Ishikawa (cell line): Measurements from ENCODE around the gene TMEM139.

Experiments used
- CEBPB ChIP-seq: IDR thresholded peaks from 2 replicates; pipeline ENCODE4 v1.6.1; 2012
- CREB1 ChIP-seq: IDR thresholded peaks from 2 replicates; pipeline ENCODE4 v1.6.1; 2012; ENCODE audit warnings: low read depth
- EGR1 ChIP-seq: IDR thresholded peaks from 2 replicates; pipeline ENCODE4 v1.6.1; 2012
- EP300 ChIP-seq: IDR thresholded peaks from 2 replicates; pipeline ENCODE4 v1.6.1; 2012; ENCODE audit warnings: borderline replicate concordance
- FOXM1 ChIP-seq: IDR thresholded peaks from 2 replicates; pipeline ENCODE4 v1.6.1; 2012; ENCODE audit warnings: low read depth, borderline replicate concordance
- NFIC ChIP-seq: IDR thresholded peaks from 2 replicates; pipeline ENCODE4 v1.6.1; 2012
- RAD21 ChIP-seq: IDR thresholded peaks from 2 replicates; pipeline ENCODE4 v1.6.1; 2012; ENCODE audit warnings: low read depth
- TAF1 ChIP-seq: IDR thresholded peaks from 2 replicates; pipeline ENCODE4 v1.6.1; 2012; ENCODE audit warnings: low read depth, mild to moderate bottlenecking
- TCF12 ChIP-seq: IDR thresholded peaks from 2 replicates; pipeline ENCODE4 v1.6.1; 2012; ENCODE audit warnings: low read depth
- TEAD4 ChIP-seq: IDR thresholded peaks from 2 replicates; pipeline ENCODE4 v1.6.1; 2012
- YY1 ChIP-seq: IDR thresholded peaks from 2 replicates; pipeline ENCODE4 v1.6.1; 2012; ENCODE audit warnings: low read depth
- ZBTB7A ChIP-seq: IDR thresholded peaks from 2 replicates; pipeline ENCODE4 v1.6.1; 2012; ENCODE audit warnings: low read depth
- TF ChIP-seq, protein P1 (sequence below): IDR thresholded peaks from 2 replicates; pipeline ENCODE4 v1.6.1; 2012
- TF ChIP-seq, protein P2 (sequence below): IDR thresholded peaks from 2 replicates; pipeline ENCODE4 v1.6.1; 2012
- TF ChIP-seq, protein P3 (sequence below): IDR thresholded peaks from 2 replicates; pipeline ENCODE4 v1.6.1; 2012; ENCODE audit warnings: low read depth, mild to moderate bottlenecking

The TMEM139 gene

DNA sequence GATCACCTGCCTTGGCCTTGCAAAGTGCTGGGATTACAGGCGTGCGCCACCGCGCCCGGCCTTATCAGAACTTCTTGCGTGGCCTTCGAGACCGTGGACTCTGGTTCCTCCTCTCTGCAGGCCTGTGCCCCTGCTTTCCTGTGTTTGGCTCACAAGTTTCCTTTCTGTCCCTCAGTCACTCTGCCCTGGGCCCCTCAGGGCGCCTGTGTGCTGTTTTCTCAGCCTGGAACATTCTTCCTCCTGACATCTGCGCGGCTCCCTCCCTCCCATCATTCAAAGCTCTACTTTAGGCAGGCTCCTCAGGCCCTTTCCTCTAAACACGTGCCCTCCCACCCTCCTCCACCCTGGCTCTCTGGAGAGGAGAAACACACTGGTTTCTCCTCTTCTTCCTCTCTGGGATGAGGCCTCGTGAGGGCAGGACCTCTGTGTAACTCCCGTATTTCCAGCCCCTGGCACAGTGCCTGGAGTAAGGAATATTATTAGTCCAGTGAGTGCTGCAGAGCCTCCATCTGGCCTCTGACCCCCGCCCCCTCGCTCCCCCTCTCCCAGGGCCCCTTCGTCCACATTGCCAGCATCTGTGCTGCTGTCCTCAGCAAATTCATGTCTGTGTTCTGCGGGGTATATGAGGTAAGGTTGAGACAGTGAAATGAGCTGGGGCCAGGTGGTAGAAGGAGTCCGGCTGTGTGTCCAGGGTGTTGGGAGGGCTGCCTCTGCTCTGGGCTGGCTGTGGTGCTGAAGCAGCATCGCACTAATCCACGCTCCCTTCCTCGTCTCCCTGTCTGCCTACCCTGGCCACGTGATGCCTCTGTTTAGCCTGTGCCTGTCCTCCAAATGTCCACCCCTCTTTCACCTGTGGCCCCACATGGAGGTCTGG is 38.2 kb downstream of the TMEM139 start:
- TF ChIP-seq NFIC = no peak
- no peak for TF ChIP-seq FOXM1
- TF ChIP-seq TCF12 = no peak
- TF ChIP-seq YY1 = no peak
- TF ChIP-seq, protein P1, sequence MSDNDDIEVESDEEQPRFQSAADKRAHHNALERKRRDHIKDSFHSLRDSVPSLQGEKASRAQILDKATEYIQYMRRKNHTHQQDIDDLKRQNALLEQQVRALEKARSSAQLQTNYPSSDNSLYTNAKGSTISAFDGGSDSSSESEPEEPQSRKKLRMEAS = no peak
- TF ChIP-seq CEBPB = no peak
- no peak for TF ChIP-seq TEAD4
- no peak for TF ChIP-seq ZBTB7A
- TF ChIP-seq EGR1 = no peak
- TF ChIP-seq, protein P2, sequence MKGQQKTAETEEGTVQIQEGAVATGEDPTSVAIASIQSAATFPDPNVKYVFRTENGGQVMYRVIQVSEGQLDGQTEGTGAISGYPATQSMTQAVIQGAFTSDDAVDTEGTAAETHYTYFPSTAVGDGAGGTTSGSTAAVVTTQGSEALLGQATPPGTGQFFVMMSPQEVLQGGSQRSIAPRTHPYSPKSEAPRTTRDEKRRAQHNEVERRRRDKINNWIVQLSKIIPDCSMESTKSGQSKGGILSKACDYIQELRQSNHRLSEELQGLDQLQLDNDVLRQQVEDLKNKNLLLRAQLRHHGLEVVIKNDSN = no peak
- no peak for TF ChIP-seq TAF1
- no peak for TF ChIP-seq CREB1
- TF ChIP-seq, protein P3, sequence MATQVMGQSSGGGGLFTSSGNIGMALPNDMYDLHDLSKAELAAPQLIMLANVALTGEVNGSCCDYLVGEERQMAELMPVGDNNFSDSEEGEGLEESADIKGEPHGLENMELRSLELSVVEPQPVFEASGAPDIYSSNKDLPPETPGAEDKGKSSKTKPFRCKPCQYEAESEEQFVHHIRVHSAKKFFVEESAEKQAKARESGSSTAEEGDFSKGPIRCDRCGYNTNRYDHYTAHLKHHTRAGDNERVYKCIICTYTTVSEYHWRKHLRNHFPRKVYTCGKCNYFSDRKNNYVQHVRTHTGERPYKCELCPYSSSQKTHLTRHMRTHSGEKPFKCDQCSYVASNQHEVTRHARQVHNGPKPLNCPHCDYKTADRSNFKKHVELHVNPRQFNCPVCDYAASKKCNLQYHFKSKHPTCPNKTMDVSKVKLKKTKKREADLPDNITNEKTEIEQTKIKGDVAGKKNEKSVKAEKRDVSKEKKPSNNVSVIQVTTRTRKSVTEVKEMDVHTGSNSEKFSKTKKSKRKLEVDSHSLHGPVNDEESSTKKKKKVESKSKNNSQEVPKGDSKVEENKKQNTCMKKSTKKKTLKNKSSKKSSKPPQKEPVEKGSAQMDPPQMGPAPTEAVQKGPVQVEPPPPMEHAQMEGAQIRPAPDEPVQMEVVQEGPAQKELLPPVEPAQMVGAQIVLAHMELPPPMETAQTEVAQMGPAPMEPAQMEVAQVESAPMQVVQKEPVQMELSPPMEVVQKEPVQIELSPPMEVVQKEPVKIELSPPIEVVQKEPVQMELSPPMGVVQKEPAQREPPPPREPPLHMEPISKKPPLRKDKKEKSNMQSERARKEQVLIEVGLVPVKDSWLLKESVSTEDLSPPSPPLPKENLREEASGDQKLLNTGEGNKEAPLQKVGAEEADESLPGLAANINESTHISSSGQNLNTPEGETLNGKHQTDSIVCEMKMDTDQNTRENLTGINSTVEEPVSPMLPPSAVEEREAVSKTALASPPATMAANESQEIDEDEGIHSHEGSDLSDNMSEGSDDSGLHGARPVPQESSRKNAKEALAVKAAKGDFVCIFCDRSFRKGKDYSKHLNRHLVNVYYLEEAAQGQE = no peak
- no peak for TF ChIP-seq RAD21
- no peak for TF ChIP-seq EP300

DNA sequence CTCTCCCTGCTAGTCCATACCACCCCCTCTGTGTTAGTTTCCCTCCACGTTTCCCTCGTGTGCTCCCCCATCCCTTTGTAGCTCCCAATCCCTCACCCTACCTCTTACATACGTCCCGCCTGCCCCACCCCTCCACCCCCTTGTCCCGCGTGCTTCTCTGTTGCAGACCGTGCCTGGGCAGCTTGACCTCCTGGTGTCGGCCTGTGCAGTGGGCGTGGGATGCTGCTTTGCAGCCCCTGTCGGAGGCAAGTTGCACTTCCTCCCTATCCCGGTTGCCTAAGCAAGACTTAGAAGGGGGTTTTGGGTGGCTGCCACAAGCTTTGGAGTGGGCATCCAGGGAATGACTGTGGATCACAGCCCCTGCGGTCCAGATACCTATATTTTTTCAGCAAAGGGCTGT is 38.9 kb downstream of the TMEM139 start:
- TF ChIP-seq EP300 = no peak
- no peak for TF ChIP-seq TCF12
- no peak for TF ChIP-seq FOXM1
- TF ChIP-seq NFIC = no peak
- TF ChIP-seq TEAD4 = no peak
- no peak for TF ChIP-seq YY1
- TF ChIP-seq, protein P1 = no peak
- no peak for TF ChIP-seq CREB1
- TF ChIP-seq, protein P2 = no peak
- TF ChIP-seq RAD21 = no peak
- TF ChIP-seq ZBTB7A = no peak
- TF ChIP-seq, protein P3 = no peak
- TF ChIP-seq CEBPB = no peak

DNA sequence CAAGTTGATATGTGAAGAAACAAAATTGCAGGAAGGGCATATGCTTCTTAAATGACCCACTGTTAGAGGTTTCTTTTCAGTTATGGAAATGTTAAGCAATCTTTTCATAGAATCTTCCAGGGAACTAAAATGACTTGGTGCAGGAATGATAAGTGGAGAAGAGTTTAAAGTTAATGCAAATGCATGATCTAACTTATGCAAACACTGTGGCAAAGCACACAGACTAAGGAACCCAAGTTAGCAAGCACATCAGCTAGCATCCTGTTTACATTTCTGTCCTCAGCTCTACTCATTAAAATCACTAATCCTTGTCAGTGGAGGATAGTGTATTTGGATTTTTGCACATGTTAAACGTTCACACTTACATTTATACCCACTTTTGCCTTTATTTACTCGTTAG is 40.5 kb downstream of the TMEM139 start:
- TF ChIP-seq NFIC (no peak), CEBPB (no peak), CREB1 (no peak), TEAD4 (no peak), EP300 (no peak), FOXM1 (no peak), ZBTB7A (no peak), TAF1 (no peak), YY1 (no peak), RAD21 (no peak), TCF12 (no peak), EGR1 (no peak)
- TF ChIP-seq, protein P1 = no peak
- TF ChIP-seq, protein P3 = no peak
- TF ChIP-seq, protein P2 = no peak
